ENCODE data around the gene FGGY.

FGGY gene

DNA sequence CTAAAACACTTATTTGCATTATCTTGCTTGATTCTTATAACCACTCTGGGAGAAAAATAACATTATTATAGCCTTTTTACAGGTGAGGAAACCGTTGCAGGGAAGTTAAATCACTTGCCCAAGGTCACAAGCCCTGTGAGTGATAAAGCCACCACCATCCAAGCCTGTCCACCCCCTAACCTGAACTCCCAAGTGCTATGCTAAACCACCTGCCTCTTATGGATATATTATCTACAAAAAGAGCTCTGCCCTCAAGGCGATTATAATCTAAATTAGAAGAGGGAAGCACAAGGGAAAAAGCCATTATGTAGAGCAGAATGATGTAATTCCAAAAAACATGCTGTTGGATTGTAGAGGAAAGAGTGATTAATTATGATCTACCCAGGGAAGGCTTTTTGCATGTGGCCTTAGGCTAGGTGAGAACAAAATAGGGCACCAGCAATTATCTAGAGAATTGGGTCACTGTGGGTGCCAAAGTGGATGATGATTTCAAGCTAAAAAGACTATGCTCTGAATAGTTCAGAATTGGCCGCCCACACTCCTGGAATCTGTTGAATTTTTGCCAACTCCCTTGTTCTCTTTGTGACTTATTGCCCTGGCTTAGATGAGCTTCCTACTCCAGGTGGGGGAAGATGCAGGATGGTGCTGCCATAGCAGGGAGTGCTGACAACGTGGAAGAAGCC is 205.3 kb downstream of the FGGY start:
- DNase-seq (ENCODE audit: low read depth), result no peak
- TF ChIP-seq, protein P1, sequence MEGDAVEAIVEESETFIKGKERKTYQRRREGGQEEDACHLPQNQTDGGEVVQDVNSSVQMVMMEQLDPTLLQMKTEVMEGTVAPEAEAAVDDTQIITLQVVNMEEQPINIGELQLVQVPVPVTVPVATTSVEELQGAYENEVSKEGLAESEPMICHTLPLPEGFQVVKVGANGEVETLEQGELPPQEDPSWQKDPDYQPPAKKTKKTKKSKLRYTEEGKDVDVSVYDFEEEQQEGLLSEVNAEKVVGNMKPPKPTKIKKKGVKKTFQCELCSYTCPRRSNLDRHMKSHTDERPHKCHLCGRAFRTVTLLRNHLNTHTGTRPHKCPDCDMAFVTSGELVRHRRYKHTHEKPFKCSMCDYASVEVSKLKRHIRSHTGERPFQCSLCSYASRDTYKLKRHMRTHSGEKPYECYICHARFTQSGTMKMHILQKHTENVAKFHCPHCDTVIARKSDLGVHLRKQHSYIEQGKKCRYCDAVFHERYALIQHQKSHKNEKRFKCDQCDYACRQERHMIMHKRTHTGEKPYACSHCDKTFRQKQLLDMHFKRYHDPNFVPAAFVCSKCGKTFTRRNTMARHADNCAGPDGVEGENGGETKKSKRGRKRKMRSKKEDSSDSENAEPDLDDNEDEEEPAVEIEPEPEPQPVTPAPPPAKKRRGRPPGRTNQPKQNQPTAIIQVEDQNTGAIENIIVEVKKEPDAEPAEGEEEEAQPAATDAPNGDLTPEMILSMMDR (IDR thresholded peaks at IDR 0.05; ENCODE audit: low read depth, low read length), result no peak
- TF ChIP-seq MYC (IDR thresholded peaks at IDR 0.05; ENCODE audit: low read depth, low read length), result no peak
- no peak for TF ChIP-seq POLR2A (IDR thresholded peaks at IDR 0.05; ENCODE audit: extremely low read depth, insufficient read length)
- TF ChIP-seq, protein P2, sequence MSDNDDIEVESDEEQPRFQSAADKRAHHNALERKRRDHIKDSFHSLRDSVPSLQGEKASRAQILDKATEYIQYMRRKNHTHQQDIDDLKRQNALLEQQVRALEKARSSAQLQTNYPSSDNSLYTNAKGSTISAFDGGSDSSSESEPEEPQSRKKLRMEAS (IDR thresholded peaks at IDR 0.05; ENCODE audit: low read depth, low read length), result no peak
- no peak overlapping the region for H3K4me3 ChIP-seq (ENCODE audit: low read depth, low read length)

DNA sequence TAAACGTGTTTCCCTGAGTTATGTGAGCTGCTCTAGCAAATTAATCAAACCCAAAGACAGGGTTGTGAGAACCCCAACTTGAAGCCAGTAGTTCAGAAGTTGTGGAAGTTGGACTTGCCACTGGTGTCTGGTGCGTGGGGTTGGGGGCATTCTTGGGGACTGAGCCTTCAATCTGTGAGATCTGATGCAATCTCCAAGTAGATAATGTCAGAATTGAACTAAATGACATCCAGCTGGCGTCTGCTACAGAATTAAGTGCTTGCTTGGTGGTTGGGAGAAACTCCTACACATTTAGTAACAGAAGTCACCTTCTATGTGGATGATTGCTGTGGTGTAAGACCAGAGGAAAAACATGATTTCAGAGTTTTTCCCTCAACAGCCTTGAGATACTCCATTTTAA is 207.4 kb downstream of the FGGY start:
- no peak overlapping the region for H3K4me3 ChIP-seq (ENCODE audit: low read depth, low read length)
- peak; percentile 38 for DNase-seq (ENCODE audit: low read depth)
- no peak for TF ChIP-seq POLR2A (IDR thresholded peaks at IDR 0.05; ENCODE audit: extremely low read depth, insufficient read length)
- TF ChIP-seq, protein P1 (IDR thresholded peaks at IDR 0.05; ENCODE audit: low read depth, low read length), result no peak
- TF ChIP-seq MYC (IDR thresholded peaks at IDR 0.05; ENCODE audit: low read depth, low read length), result no peak
- TF ChIP-seq, protein P2 (IDR thresholded peaks at IDR 0.05; ENCODE audit: low read depth, low read length), result no peak

DNA sequence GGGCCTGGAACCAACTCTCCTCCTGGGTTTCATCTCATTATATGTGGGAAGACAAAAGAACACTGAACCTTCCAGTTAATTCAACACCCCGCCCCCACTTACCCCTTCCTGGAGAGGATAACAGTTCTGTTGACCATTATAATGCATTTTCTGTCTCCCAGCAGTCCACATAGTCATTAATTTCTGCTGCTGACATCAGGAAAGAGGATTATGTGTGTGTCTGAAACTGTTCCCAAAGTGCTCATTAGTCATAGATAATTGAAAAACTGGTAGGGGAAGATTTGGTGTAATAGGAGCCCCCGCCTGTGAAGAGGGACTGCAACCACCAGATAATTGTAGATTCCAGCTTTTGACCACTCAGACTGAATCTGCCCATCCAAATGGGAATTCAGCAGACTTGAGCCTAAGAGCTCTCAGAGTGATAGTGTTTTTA is 208.7 kb downstream of the FGGY start:
- TF ChIP-seq POLR2A (IDR thresholded peaks at IDR 0.05; ENCODE audit: extremely low read depth, insufficient read length), result no peak
- TF ChIP-seq, protein P1 (IDR thresholded peaks at IDR 0.05; ENCODE audit: low read depth, low read length), result no peak
- TF ChIP-seq, protein P2 (IDR thresholded peaks at IDR 0.05; ENCODE audit: low read depth, low read length), result no peak
- TF ChIP-seq MYC (IDR thresholded peaks at IDR 0.05; ENCODE audit: low read depth, low read length), result no peak
- peak; percentile 6 for DNase-seq (ENCODE audit: low read depth)
- no peak overlapping the region for H3K4me3 ChIP-seq (ENCODE audit: low read depth, low read length)

DNA sequence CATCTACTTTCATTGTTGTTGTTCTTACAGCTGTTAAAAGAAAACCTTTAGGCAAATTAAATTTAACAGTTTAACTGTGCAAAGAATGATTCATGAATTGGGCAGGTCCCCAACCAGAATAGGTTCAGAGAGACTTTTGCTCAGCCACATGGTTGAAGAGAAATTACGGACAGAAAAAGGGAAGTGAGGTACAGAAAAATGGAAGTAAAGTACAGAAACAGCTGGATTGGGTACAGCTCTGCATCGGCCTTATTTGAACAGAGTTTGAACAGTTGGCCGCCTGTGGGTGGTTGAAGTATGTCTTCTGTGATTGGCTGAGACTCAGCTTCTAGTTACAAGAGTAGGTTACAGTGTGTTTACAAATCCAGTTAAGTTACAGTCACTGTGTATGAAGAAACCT is 210.1 kb downstream of the FGGY start:
- peak; percentile 78 for DNase-seq (ENCODE audit: low read depth)
- H3K4me3 ChIP-seq (ENCODE audit: low read depth, low read length), result no peak overlapping the region
- TF ChIP-seq, protein P1 (IDR thresholded peaks at IDR 0.05; ENCODE audit: low read depth, low read length), result no peak
- peak; percentile 81 for TF ChIP-seq MYC (IDR thresholded peaks at IDR 0.05; ENCODE audit: low read depth, low read length)
- TF ChIP-seq, protein P2 (IDR thresholded peaks at IDR 0.05; ENCODE audit: low read depth, low read length), result peak; percentile 74
- TF ChIP-seq POLR2A (IDR thresholded peaks at IDR 0.05; ENCODE audit: extremely low read depth, insufficient read length), result no peak

DNA sequence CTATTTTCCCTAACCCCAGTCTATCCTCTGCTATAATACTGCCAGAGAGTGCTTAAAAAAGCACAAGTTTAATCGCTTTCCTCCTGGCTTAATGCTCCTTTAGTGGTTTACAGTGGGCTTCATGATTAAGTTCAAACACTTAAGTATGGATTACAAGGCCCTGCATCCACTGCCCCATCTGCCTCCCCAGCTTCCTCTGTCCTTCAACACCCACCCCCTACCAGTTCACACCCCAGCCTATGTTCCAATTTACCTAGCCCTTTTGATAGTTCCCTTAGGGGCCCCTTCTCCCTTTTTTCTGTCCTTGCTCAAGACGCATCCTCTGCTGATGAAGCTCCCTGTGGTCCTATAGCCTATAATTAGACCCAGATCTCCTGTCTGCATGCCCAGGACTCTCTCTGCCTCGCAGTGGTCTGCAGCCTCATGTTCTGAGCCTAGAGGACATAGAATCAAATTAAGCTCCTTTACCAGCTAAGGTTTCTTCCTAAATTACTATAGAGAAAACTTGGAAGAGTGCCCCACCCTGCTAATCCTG is 212.5 kb downstream of the FGGY start:
- no peak for DNase-seq (ENCODE audit: low read depth)
- no peak overlapping the region for H3K4me3 ChIP-seq (ENCODE audit: low read depth, low read length)
- TF ChIP-seq, protein P1 (IDR thresholded peaks at IDR 0.05; ENCODE audit: low read depth, low read length), result no peak
- TF ChIP-seq POLR2A (IDR thresholded peaks at IDR 0.05; ENCODE audit: extremely low read depth, insufficient read length), result no peak
- no peak for TF ChIP-seq MYC (IDR thresholded peaks at IDR 0.05; ENCODE audit: low read depth, low read length)
- TF ChIP-seq, protein P2 (IDR thresholded peaks at IDR 0.05; ENCODE audit: low read depth, low read length), result no peak
